Testis (tissue), 3 donors: Measurements from ENCODE around the gene EYA2. TPM values are rescaled to one million over a fixed set of nuclear protein-coding genes. Genes with fewer than 3 reads are reported as not detected.

ENCODE experiments used
- DNase-seq: peaks from one replicate; pipeline ENCODE4 v3.0.0-alpha.2; 2019
- H3K27ac ChIP-seq, 2 donors: fragments of 200-600 bp; sonication (generic); one replicate each; pipeline ENCODE4 v1.5.1; 2019
- H3K27me3 ChIP-seq: fragments of 200-600 bp; sonication (generic); one replicate; pipeline ENCODE4 v1.5.1; 2019
- H3K36me3 ChIP-seq: fragments of 200-600 bp; sonication (generic); one replicate; pipeline ENCODE4 v1.5.1; 2017; ENCODE audit warnings: low read depth; ENCODE audit errors: missing control alignments
- H3K4me1 ChIP-seq: fragments of 200-600 bp; sonication (generic); one replicate; pipeline ENCODE4 v1.5.1; 2019
- H3K4me3 ChIP-seq, 2 donors: fragments of 200-600 bp; sonication (generic); one replicate each; pipeline ENCODE4 v1.5.1; 2017 to 2019
- H3K9me3 ChIP-seq: fragments of 200-600 bp; sonication (generic); one replicate; pipeline ENCODE4 v1.5.1; 2017
- CTCF ChIP-seq, 3 experiments: fragments of 450-650 bp in 2 of 3; fragments of 200-600 bp in 1 of 3; sonication (generic) in 1 of 3; IDR thresholded peaks; one replicate each; pipeline ENCODE4 v1.5.1; 2016 to 2019; ENCODE audit warnings: antibody characterized with exemption in 3 of 3, mild to moderate bottlenecking in 2 of 3, moderate library complexity in 1 of 3
- POLR2A ChIP-seq: fragments of 450-650 bp; IDR thresholded peaks from one replicate; pipeline ENCODE4 v1.6.1; 2017; ENCODE audit warnings: antibody characterized with exemption, mild to moderate bottlenecking, moderate library complexity
- WGBS, 2 donors: methylation state at CpG; one replicate each; pipeline ENCODE4 v1.1.5; 2018; 5-methylcytosine and 5-hydroxymethylcytosine counted together
- intact Hi-C: fragments of 100-400 bp; cut with DNase I; formaldehyde crosslinking; loops from one replicate; pipeline ENCODE4 v1.15.1; 2023; ENCODE audit warnings: low total_unique reads
- polyA plus RNA-seq: library from polyadenylated mRNA; stranded (reverse); fragments of 350-450 nt; fragmentation: Illumina TruSeq; extraction: RNeasy Lipid Tissue Mini Kit (QIAGEN cat#74804); gene quantifications from one replicate; pipeline ENCODE4 v1.2.3, GENCODE V29; 2014; ENCODE audit warnings: low read depth, low replicate concordance; ENCODE audit not compliant: insufficient read depth
- total RNA-seq, 2 donors: library from RNA; depleted of rRNA; stranded (reverse); fragments of >200 nt; gene quantifications; one replicate each; pipeline ENCODE4 v1.2.3, GENCODE V29; 2016

EYA2 gene
- total and polyA plus RNA-seq, 3 donors from 2014 or later, result 14.6 to 17.2 (median 16.2) TPM

GRCh38 chr20:46850896-46851295 is 43.7 kb upstream of the EYA2 start:
- no peak for TF ChIP-seq CTCF (IDR thresholded peaks at IDR 0.05)
- no peak for TF ChIP-seq POLR2A
- WGBS, 2 donors, result 75 to 81% methylated on average over 7 of the region's 7 CpGs
- DNase-seq, result no peak
- Histone ChIP-seq H3K9me3 (no peaks in the 10 kb centered on the region), H3K36me3 (no peaks in the 10 kb centered on the region), H3K27me3 (no peaks in the 10 kb centered on the region), H3K4me1 (no peaks in the 10 kb centered on the region), H3K4me3 (no peak overlapping the region), H3K27ac (no peak overlapping the region)
- intact Hi-C loops, result no loop called here

- intact Hi-C loops, result no loop called here
- H3K4me1 ChIP-seq, result no peaks in the 10 kb centered on the region
Measured at GRCh38 chr20:46851746-46852145, 42.9 kb upstream of the EYA2 start.

GRCh38 chr20:46852313-46852712 is 42.3 kb upstream of the EYA2 start:
- 70 to 75% methylated on average over 4 of the region's 4 CpGs for WGBS, 2 donors
- H3K4me1 ChIP-seq, result no peaks in the 10 kb centered on the region
- TF ChIP-seq POLR2A, result no peak
- no peak for TF ChIP-seq CTCF (IDR thresholded peaks at IDR 0.05)
- no peaks in the 10 kb centered on the region for H3K9me3 ChIP-seq
- H3K36me3 ChIP-seq, result no peaks in the 10 kb centered on the region
- H3K27me3 ChIP-seq, result no peaks in the 10 kb centered on the region
- intact Hi-C loops, result no loop called here
- DNase-seq, result no peak
- H3K27ac ChIP-seq, result no peak overlapping the region
- H3K4me3 ChIP-seq, result no peak overlapping the region

More at GRCh38 chr20:46851746-46852145, 42.9 kb upstream of the EYA2 start:
- Histone ChIP-seq H3K9me3 (no peaks in the 10 kb centered on the region), H3K27ac (no peak overlapping the region), H3K36me3 (no peaks in the 10 kb centered on the region), H3K27me3 (no peaks in the 10 kb centered on the region), H3K4me3 (no peak overlapping the region)
- no peak for DNase-seq
- TF ChIP-seq POLR2A, result no peak
- TF ChIP-seq CTCF (IDR thresholded peaks at IDR 0.05), result no peak
- WGBS, 2 donors, result 93% methylated on average over 4 of the region's 4 CpGs

- TF ChIP-seq POLR2A (no peak), CTCF (IDR thresholded peaks at IDR 0.05) (no peak)
- no peaks in the 10 kb centered on the region for H3K9me3 ChIP-seq
- H3K36me3 ChIP-seq, result no peaks in the 10 kb centered on the region
- no peak overlapping the region for H3K27ac ChIP-seq
- no peak for DNase-seq
- no peaks in the 10 kb centered on the region for H3K4me1 ChIP-seq
- intact Hi-C loops, result no loop called here
- no peak overlapping the region for H3K4me3 ChIP-seq
- 93% methylated on average over 10 of the region's 10 CpGs for WGBS, 2 donors
- no peaks in the 10 kb centered on the region for H3K27me3 ChIP-seq
Measured at GRCh38 chr20:46853926-46854325, 40.7 kb upstream of the EYA2 start.

- Histone ChIP-seq H3K4me1 (no peaks in the 10 kb centered on the region), H3K4me3 (no peak overlapping the region), H3K27me3 (no peaks in the 10 kb centered on the region), H3K36me3 (no peaks in the 10 kb centered on the region), H3K9me3 (no peaks in the 10 kb centered on the region), H3K27ac (no peak overlapping the region)
- 79 to 80% methylated on average over 6 of the region's 6 CpGs for WGBS, 2 donors
- intact Hi-C loops, result no loop called here
- TF ChIP-seq POLR2A, result no peak
- TF ChIP-seq CTCF (IDR thresholded peaks at IDR 0.05), result no peak
- no peak for DNase-seq
Measured at GRCh38 chr20:46857061-46857831, 37.4 kb upstream of the EYA2 start.
